ENCODE results near the gene OR2A5.

OR2A5 gene

GRCh38 chr7:144011458-144012230 lies 37.1 kb upstream of the OR2A5 start:
- no peak overlapping the region for H3K9ac ChIP-seq (ENCODE audit: insufficient read length, low read depth)
- no peaks in the 10 kb centered on the region for H3K4me1 ChIP-seq (ENCODE audit: insufficient read depth, insufficient read length)
- no peaks in the 10 kb centered on the region for H3K27me3 ChIP-seq (ENCODE audit: insufficient read depth, insufficient read length)
- TF ChIP-seq SUZ12 (IDR thresholded peaks at IDR 0.05; ENCODE audit: extremely low read depth, insufficient read depth, insufficient read length) (no peak), ZNF274 (IDR thresholded peaks at IDR 0.05; ENCODE audit: low read depth, low read length) (no peak), YY1 (IDR thresholded peaks at IDR 0.05; ENCODE audit: insufficient read depth, insufficient read length) (no peak)
- H3K9me3 ChIP-seq (ENCODE audit: insufficient read depth, low read length), result peaks cover 10% of the 10 kb centered on the region
- H3K4me3 ChIP-seq (ENCODE audit: insufficient read length, low read depth), result no peak overlapping the region
- no peak for DNase-seq (ENCODE audit: low read depth, low spot score)
- H3K36me3 ChIP-seq (ENCODE audit: insufficient read depth, insufficient read length, low read length), result no peaks in the 10 kb centered on the region

GRCh38 chr7:144018065-144018464 lies 30.7 kb upstream of the OR2A5 start:
- no peak for TF ChIP-seq YY1 (IDR thresholded peaks at IDR 0.05; ENCODE audit: insufficient read depth, insufficient read length)
- TF ChIP-seq ZNF274 (IDR thresholded peaks at IDR 0.05; ENCODE audit: low read depth, low read length), result no peak
- TF ChIP-seq SUZ12 (IDR thresholded peaks at IDR 0.05; ENCODE audit: extremely low read depth, insufficient read depth, insufficient read length), result no peak
- DNase-seq (ENCODE audit: low read depth, low spot score), result no peak

GRCh38 chr7:144019457-144019856 lies 29.3 kb upstream of the OR2A5 start:
- peak; percentile 40 for DNase-seq (ENCODE audit: low read depth, low spot score)
- no peak for TF ChIP-seq YY1 (IDR thresholded peaks at IDR 0.05; ENCODE audit: insufficient read depth, insufficient read length)
- TF ChIP-seq SUZ12 (IDR thresholded peaks at IDR 0.05; ENCODE audit: extremely low read depth, insufficient read depth, insufficient read length), result no peak
- TF ChIP-seq ZNF274 (IDR thresholded peaks at IDR 0.05; ENCODE audit: low read depth, low read length), result no peak
- Histone ChIP-seq H3K9ac (ENCODE audit: insufficient read length, low read depth) (no peak overlapping the region), H3K9me3 (ENCODE audit: insufficient read depth, low read length) (peaks cover 9% of the 10 kb centered on the region; the same call in 1 of the 2 replicates), H3K27me3 (ENCODE audit: insufficient read depth, insufficient read length) (no peaks in the 10 kb centered on the region), H3K4me3 (ENCODE audit: insufficient read length, low read depth) (no peak overlapping the region), H3K4me1 (ENCODE audit: insufficient read depth, insufficient read length) (no peaks in the 10 kb centered on the region), H3K36me3 (ENCODE audit: insufficient read depth, insufficient read length, low read length) (no peaks in the 10 kb centered on the region)

More at GRCh38 chr7:144018065-144018464, 30.7 kb upstream of the OR2A5 start:
- H3K4me3 ChIP-seq (ENCODE audit: insufficient read length, low read depth), result no peak overlapping the region
- no peaks in the 10 kb centered on the region for H3K4me1 ChIP-seq (ENCODE audit: insufficient read depth, insufficient read length)
- no peaks in the 10 kb centered on the region for H3K36me3 ChIP-seq (ENCODE audit: insufficient read depth, insufficient read length, low read length)
- peaks cover 9% of the 10 kb centered on the region; the same call in 1 of the 2 replicates for H3K9me3 ChIP-seq (ENCODE audit: insufficient read depth, low read length)
- no peaks in the 10 kb centered on the region for H3K27me3 ChIP-seq (ENCODE audit: insufficient read depth, insufficient read length)
- no peak overlapping the region for H3K9ac ChIP-seq (ENCODE audit: insufficient read length, low read depth)

- Histone ChIP-seq H3K9me3 (ENCODE audit: insufficient read depth, low read length) (peaks cover 9% of the 10 kb centered on the region; the same call in 1 of the 2 replicates), H3K9ac (ENCODE audit: insufficient read length, low read depth) (no peak overlapping the region), H3K4me3 (ENCODE audit: insufficient read length, low read depth) (no peak overlapping the region), H3K27me3 (ENCODE audit: insufficient read depth, insufficient read length) (no peaks in the 10 kb centered on the region), H3K36me3 (ENCODE audit: insufficient read depth, insufficient read length, low read length) (no peaks in the 10 kb centered on the region), H3K4me1 (ENCODE audit: insufficient read depth, insufficient read length) (no peaks in the 10 kb centered on the region)
- TF ChIP-seq YY1 (IDR thresholded peaks at IDR 0.05; ENCODE audit: insufficient read depth, insufficient read length) (no peak), SUZ12 (IDR thresholded peaks at IDR 0.05; ENCODE audit: extremely low read depth, insufficient read depth, insufficient read length) (no peak), ZNF274 (IDR thresholded peaks at IDR 0.05; ENCODE audit: low read depth, low read length) (no peak)
- DNase-seq (ENCODE audit: low read depth, low spot score), result no peak
Observed at GRCh38 chr7:144020340-144020739, 28.4 kb upstream of the OR2A5 start.

- TF ChIP-seq YY1 (IDR thresholded peaks at IDR 0.05; ENCODE audit: insufficient read depth, insufficient read length) (no peak), SUZ12 (IDR thresholded peaks at IDR 0.05; ENCODE audit: extremely low read depth, insufficient read depth, insufficient read length) (no peak), ZNF274 (IDR thresholded peaks at IDR 0.05; ENCODE audit: low read depth, low read length) (no peak)
- H3K4me1 ChIP-seq (ENCODE audit: insufficient read depth, insufficient read length), result no peaks in the 10 kb centered on the region
- no peaks in the 10 kb centered on the region for H3K27me3 ChIP-seq (ENCODE audit: insufficient read depth, insufficient read length)
- H3K9ac ChIP-seq (ENCODE audit: insufficient read length, low read depth), result no peak overlapping the region
- H3K4me3 ChIP-seq (ENCODE audit: insufficient read length, low read depth), result no peak overlapping the region
- H3K36me3 ChIP-seq (ENCODE audit: insufficient read depth, insufficient read length, low read length), result no peaks in the 10 kb centered on the region
- DNase-seq (ENCODE audit: low read depth, low spot score), result peak; percentile 33
- H3K9me3 ChIP-seq (ENCODE audit: insufficient read depth, low read length), result peaks cover 9% of the 10 kb centered on the region; the same call in 1 of the 2 replicates
Observed at GRCh38 chr7:144022169-144022568, 26.6 kb upstream of the OR2A5 start.

GRCh38 chr7:144023171-144023827 lies 25.4 kb upstream of the OR2A5 start:
- Histone ChIP-seq H3K9me3 (ENCODE audit: insufficient read depth, low read length) (peaks cover 8% of the 10 kb centered on the region; the same call in 1 of the 2 replicates), H3K27me3 (ENCODE audit: insufficient read depth, insufficient read length) (no peaks in the 10 kb centered on the region), H3K4me3 (ENCODE audit: insufficient read length, low read depth) (no peak overlapping the region), H3K36me3 (ENCODE audit: insufficient read depth, insufficient read length, low read length) (no peaks in the 10 kb centered on the region), H3K9ac (ENCODE audit: insufficient read length, low read depth) (no peak overlapping the region), H3K4me1 (ENCODE audit: insufficient read depth, insufficient read length) (no peaks in the 10 kb centered on the region)
- TF ChIP-seq SUZ12 (IDR thresholded peaks at IDR 0.05; ENCODE audit: extremely low read depth, insufficient read depth, insufficient read length) (no peak), YY1 (IDR thresholded peaks at IDR 0.05; ENCODE audit: insufficient read depth, insufficient read length) (no peak), ZNF274 (IDR thresholded peaks at IDR 0.05; ENCODE audit: low read depth, low read length) (no peak)
- DNase-seq (ENCODE audit: low read depth, low spot score), result no peak

DNA sequence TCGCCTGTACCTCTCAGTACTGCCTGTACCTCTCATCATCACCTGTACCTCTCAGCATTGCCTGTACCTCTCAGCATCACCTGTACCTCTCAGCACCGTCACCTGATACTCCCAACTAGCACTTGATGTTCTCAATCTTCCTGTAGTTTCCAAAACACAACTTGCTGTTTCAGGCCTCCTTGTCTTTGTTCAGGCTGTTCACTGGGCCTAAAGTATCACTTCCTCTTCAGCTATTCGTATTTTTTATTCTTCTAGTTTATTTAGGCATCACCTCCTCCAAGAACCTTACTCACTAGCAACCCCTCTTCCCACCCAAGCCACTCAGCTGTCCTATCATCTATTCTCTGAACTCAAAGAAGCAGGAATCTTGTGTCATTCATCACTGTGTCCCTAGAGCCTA lies 24.5 kb upstream of the OR2A5 start:
- TF ChIP-seq YY1 (IDR thresholded peaks at IDR 0.05; ENCODE audit: insufficient read depth, insufficient read length), result no peak
- no peak for TF ChIP-seq ZNF274 (IDR thresholded peaks at IDR 0.05; ENCODE audit: low read depth, low read length)
- TF ChIP-seq SUZ12 (IDR thresholded peaks at IDR 0.05; ENCODE audit: extremely low read depth, insufficient read depth, insufficient read length), result no peak
- H3K4me3 ChIP-seq (ENCODE audit: insufficient read length, low read depth), result no peak overlapping the region
- H3K9me3 ChIP-seq (ENCODE audit: insufficient read depth, low read length), result no peaks in the 10 kb centered on the region
- no peaks in the 10 kb centered on the region for H3K36me3 ChIP-seq (ENCODE audit: insufficient read depth, insufficient read length, low read length)
- H3K27me3 ChIP-seq (ENCODE audit: insufficient read depth, insufficient read length), result no peaks in the 10 kb centered on the region
- no peaks in the 10 kb centered on the region for H3K4me1 ChIP-seq (ENCODE audit: insufficient read depth, insufficient read length)
- DNase-seq (ENCODE audit: low read depth, low spot score), result no peak
- H3K9ac ChIP-seq (ENCODE audit: insufficient read length, low read depth), result no peak overlapping the region
